A549 treated with DMSO at 1 μM for 4 hours (cell line): ENCODE results near the gene PPP2R5A. TPM values are rescaled to one million over a fixed set of nuclear protein-coding genes. Genes with fewer than 3 reads are reported as not detected.

ENCODE experiments used
- total RNA-seq: library from RNA; stranded (reverse); fragments of 200-300 nt; extraction: Qiagen RNA extraction; gene quantifications from 5 replicates; pipeline ENCODE4 v1.2.3, GENCODE V29; 2022; ENCODE audit warnings: low read depth

The PPP2R5A gene
- total RNA-seq = 20.0 to 28.3 TPM (median 25.7 TPM) in 5 replicates

GRCh38 chr1:212284744-212285684 is at the start of gene PPP2R5A:
Gene PPP2R5A, plus strand, starts transcription at chr1:212285410. Its CDS starts 701 bp downstream, at chr1:212286111.

Other genes starting within 250 kb of the PPP2R5A start
- 21.8 to 26.4 TPM (median 23.6 TPM) in 5 replicates for gene INTS7, start 249.9 kb upstream of the PPP2R5A start, total RNA-seq
- 23.2 to 29.2 TPM (median 26.3 TPM) in 5 replicates for gene DTL, start 249.7 kb upstream of the PPP2R5A start, total RNA-seq
- gene PACC1, start 129.5 kb downstream of the PPP2R5A start, total RNA-seq = 19.6 to 23.0 TPM (median 20.7 TPM) in 5 replicates
- 91.7 to 133 TPM (median 131 TPM) in 5 replicates for gene NENF, start 147.5 kb downstream of the PPP2R5A start, total RNA-seq